CD8-positive, alpha-beta memory T cell (primary cell): Measurements from ENCODE around the gene PRCC. TPM values are rescaled to one million over a fixed set of nuclear protein-coding genes. Genes with fewer than 3 reads are reported as not detected.

ENCODE experiments used
- CTCF ChIA-PET: fragments of 350-600 bp; sonication (Branson Sonifier 250); formaldehyde crosslinking; loops from one replicate; lab custom pipeline; 2021; ENCODE audit warnings: antibody characterized with exemption; lab: Charles Lee
- POLR2A ChIA-PET: fragments of 350-600 bp; sonication (Branson Sonifier 250); formaldehyde crosslinking; loops from one replicate; lab custom pipeline; 2021; ENCODE audit warnings: antibody characterized with exemption; lab: Charles Lee
- DNase-seq, 5 donors: peaks; one replicate each; pipeline versions ENCODE4 v3.0.0 to v3.0.0-alpha.2; 2020 to 2022; ENCODE audit warnings: mixed read lengths in 1 of 5
- H3K27ac ChIP-seq: one replicate; pipeline ENCODE4 v1.7.0; 2013; ENCODE audit warnings: low read depth, mild to moderate bottlenecking, low read length, moderate library complexity
- H3K27me3 ChIP-seq: 2 replicates; pipeline ENCODE4 v1.7.0; 2013; ENCODE audit warnings: low read length, mild to moderate bottlenecking; ENCODE audit not compliant: insufficient read depth, poor library complexity, severe bottlenecking
- H3K36me3 ChIP-seq: 2 replicates; pipeline ENCODE4 v1.7.0; 2013; ENCODE audit warnings: mild to moderate bottlenecking, low read length, moderate library complexity; ENCODE audit not compliant: insufficient read depth
- H3K4me1 ChIP-seq: 2 replicates; pipeline ENCODE4 v1.7.0; 2013; ENCODE audit warnings: mild to moderate bottlenecking, low read length, moderate library complexity; ENCODE audit not compliant: insufficient read depth
- H3K4me3 ChIP-seq: 2 replicates; pipeline ENCODE4 v1.7.0; 2013; ENCODE audit warnings: mild to moderate bottlenecking, low read length
- H3K9me3 ChIP-seq: 2 replicates; pipeline ENCODE4 v1.7.0; 2013; ENCODE audit warnings: mild to moderate bottlenecking, low read length
- H3K27ac Mint-ChIP-seq, 8 donors: one replicate each; pipeline ENCODE4 v1.8.0; 2020 to 2021; ENCODE audit warnings: mixed read lengths in 8 of 8, mild to moderate bottlenecking in 6 of 8, inconsistent platforms in 3 of 8, moderate library complexity in 3 of 8
- H3K27me3 Mint-ChIP-seq, 2 donors: one replicate each; pipeline ENCODE4 v1.8.0; 2020 to 2021; ENCODE audit warnings: mixed read lengths in 2 of 2, mild to moderate bottlenecking in 1 of 2, moderate library complexity in 1 of 2
- H3K36me3 Mint-ChIP-seq, 3 donors: one replicate each; pipeline ENCODE4 v1.8.0; 2020 to 2021; ENCODE audit warnings: mixed read lengths in 3 of 3, inconsistent platforms in 1 of 3, mild to moderate bottlenecking in 1 of 3
- H3K4me1 Mint-ChIP-seq, 3 donors: one replicate each; pipeline ENCODE4 v1.8.0; 2020 to 2021; ENCODE audit warnings: mixed read lengths in 3 of 3, inconsistent platforms in 1 of 3, mild to moderate bottlenecking in 1 of 3
- H3K4me3 Mint-ChIP-seq, 7 donors: one replicate each; pipeline ENCODE4 v1.8.0; 2020 to 2021; ENCODE audit warnings: mixed read lengths in 7 of 7, mild to moderate bottlenecking in 6 of 7, moderate library complexity in 4 of 7, inconsistent platforms in 2 of 7
- H3K9me3 Mint-ChIP-seq, 5 donors: one replicate each; pipeline ENCODE4 v1.8.0; 2020 to 2022; ENCODE audit warnings: mixed read lengths in 5 of 5, mild to moderate bottlenecking in 3 of 5, moderate library complexity in 2 of 5, inconsistent platforms in 1 of 5
- polyA plus RNA-seq: library from polyadenylated mRNA; unstranded; fragments of 300-500 nt; fragmentation: Illumina TruSeq; gene quantifications from one replicate; pipeline ENCODE4 v1.2.3, GENCODE V29; 2021
- total RNA-seq, 2 experiments: library from RNA; stranded (reverse); gene quantifications; one replicate each; pipeline ENCODE4 v1.2.3, GENCODE V29; 2021

PRCC gene
- total and polyA plus RNA-seq, 3 experiments from 2014 or later, result 45.9 to 111 (median 106) TPM

- H3K9me3 Mint-ChIP-seq, result peaks cover 0 to 6% (median 4%) of the 10 kb centered on the region in 5 donors
- H3K4me3 Mint-ChIP-seq, result peak within 1 kb of the TSS; percentile 85 to 98 (median 94)
- H3K4me1 Mint-ChIP-seq, result peaks cover 51 to 74% (median 52%) of the 10 kb centered on the region in 3 donors
These were observed 49.4 kb downstream of the PRCC start, which contains the start of gene SH2D2A for GRCh38 chr1:156816561-156817328. SH2D2A (minus strand) TSS chr1:156816848; CDS start chr1:156816708, 140 bp downstream.

GRCh38 chr1:156821801-156822200, 54.5 kb downstream of the PRCC start:
- Mint-ChIP-seq H3K4me3 (peak overlapping the region in 1 of 7 donors; percentile 31), H3K27me3 (peaks cover 0 to 8% of the 10 kb centered on the region in 2 donors), H3K27ac (peak overlapping the region in 4 of 8 donors; percentile 7 to 50 (median 31)), H3K36me3 (no peaks in the 10 kb centered on the region), H3K4me1 (peaks cover 5 to 33% (median 5%) of the 10 kb centered on the region in 3 donors), H3K9me3 (peaks cover 0 to 3% (median 2%) of the 10 kb centered on the region in 5 donors)
- no peaks in the 10 kb centered on the region for H3K36me3 ChIP-seq
- peak in 1 of 5 donors; percentile 56 for DNase-seq
- H3K9me3 ChIP-seq, result no peaks in the 10 kb centered on the region
- CTCF ChIA-PET, result interaction anchor here (1.0 to 2.3 kb wide), 5 partner anchors 8 to 96 kb away, joined by 3 to 11 read pairs (median 6); partner anchors contain the start of gene NTRK1
- no peak overlapping the region for H3K4me3 ChIP-seq
- POLR2A ChIA-PET, result interaction anchor here (0.7 to 1.0 kb wide), 2 partner anchors 16 to 70 kb away, joined by 3 to 5 read pairs; no protein-coding TSS in a partner anchor
- H3K27ac ChIP-seq, result no peak overlapping the region
- H3K27me3 ChIP-seq, result no peaks in the 10 kb centered on the region
- peaks cover 13% of the 10 kb centered on the region for H3K4me1 ChIP-seq

More at GRCh38 chr1:156816561-156817328, 49.4 kb downstream of the PRCC start, which contains the start of gene SH2D2A:
- H3K4me1 ChIP-seq, result peaks cover 60% of the 10 kb centered on the region
- H3K27ac Mint-ChIP-seq, result peak within 1 kb of the TSS; percentile 99 to 100 (median 99)
- peaks cover 8 to 47% (median 13%) of the 10 kb centered on the region in 3 donors for H3K36me3 Mint-ChIP-seq
- H3K27ac ChIP-seq, result peak within 1 kb of the TSS; percentile 97
- peaks cover 14% of the 10 kb centered on the region for H3K36me3 ChIP-seq
- ChIA-PET POLR2A (interaction anchor here (0.7 to 2.9 kb wide), 4 partner anchors 14 to 89 kb away, joined by 3 to 15 read pairs (median 4); partner anchors contain the start of genes METTL25B and NTRK1), CTCF (interaction anchor here (1.0 to 3.9 kb wide), 6 partner anchors 15 to 127 kb away, joined by 3 to 14 read pairs (median 8); partner anchors contain the start of gene NTRK1)
- no peaks in the 10 kb centered on the region for H3K27me3 ChIP-seq
- H3K27me3 Mint-ChIP-seq, result peaks cover 0 to 13% of the 10 kb centered on the region in 2 donors
- DNase-seq, result peak; percentile 94 to 99 (median 98)
- H3K9me3 ChIP-seq, result no peaks in the 10 kb centered on the region
- peak within 1 kb of the TSS; percentile 68 for H3K4me3 ChIP-seq

- peak overlapping the region in 5 of 8 donors; percentile 28 to 79 (median 62) for H3K27ac Mint-ChIP-seq
- POLR2A ChIA-PET, result interaction anchor here (0.6 to 1.0 kb wide), 2 partner anchors 17 to 91 kb away, joined by 3 to 4 read pairs; no protein-coding TSS in a partner anchor
- Histone ChIP-seq H3K4me3 (no peak overlapping the region), H3K4me1 (peaks cover 4% of the 10 kb centered on the region), H3K27ac (no peak overlapping the region), H3K9me3 (no peaks in the 10 kb centered on the region), H3K27me3 (no peaks in the 10 kb centered on the region), H3K36me3 (no peaks in the 10 kb centered on the region)
- no peaks in the 10 kb centered on the region for H3K9me3 Mint-ChIP-seq
- DNase-seq, result no peak
- H3K36me3 Mint-ChIP-seq, result no peaks in the 10 kb centered on the region
- peak overlapping the region in 1 of 7 donors; percentile 8 for H3K4me3 Mint-ChIP-seq
- peaks cover 0 to 25% (median 1%) of the 10 kb centered on the region in 3 donors for H3K4me1 Mint-ChIP-seq
- H3K27me3 Mint-ChIP-seq, result peaks cover 0 to 4% of the 10 kb centered on the region in 2 donors
- CTCF ChIA-PET, result interaction anchor here (0.7 to 2.3 kb wide), 7 partner anchors 9 to 97 kb away, joined by 3 to 11 read pairs (median 4); partner anchors contain the start of gene NTRK1
These were observed 55.3 kb downstream of the PRCC start for GRCh38 chr1:156822680-156823079.

GRCh38 chr1:156823210-156823790, 56.0 kb downstream of the PRCC start:
- H3K36me3 ChIP-seq, result no peaks in the 10 kb centered on the region
- H3K27me3 ChIP-seq, result no peaks in the 10 kb centered on the region
- Mint-ChIP-seq H3K4me1 (peaks cover 0 to 19% (median 1%) of the 10 kb centered on the region in 3 donors), H3K27me3 (peaks cover 3 to 4% of the 10 kb centered on the region in 2 donors), H3K27ac (peak overlapping the region in 3 of 8 donors; percentile 32 to 51 (median 33)), H3K4me3 (no peak overlapping the region), H3K36me3 (no peaks in the 10 kb centered on the region), H3K9me3 (no peaks in the 10 kb centered on the region)
- H3K4me1 ChIP-seq, result no peaks in the 10 kb centered on the region
- no peaks in the 10 kb centered on the region for H3K9me3 ChIP-seq
- no peak overlapping the region for H3K4me3 ChIP-seq
- peak in 1 of 5 donors; percentile 12 for DNase-seq
- ChIA-PET POLR2A (no interaction called here), CTCF (interaction anchor here (0.6 to 1.8 kb wide), 3 partner anchors 9 to 15 kb away, joined by 3 to 11 read pairs (median 6); no protein-coding TSS in a partner anchor)
- no peak overlapping the region for H3K27ac ChIP-seq

GRCh38 chr1:156826630-156827029, 59.3 kb downstream of the PRCC start:
- H3K9me3 Mint-ChIP-seq, result no peaks in the 10 kb centered on the region
- Histone ChIP-seq H3K4me1 (no peaks in the 10 kb centered on the region), H3K36me3 (no peaks in the 10 kb centered on the region), H3K27me3 (no peaks in the 10 kb centered on the region), H3K4me3 (no peak overlapping the region), H3K9me3 (no peaks in the 10 kb centered on the region), H3K27ac (no peak overlapping the region)
- no peak overlapping the region for H3K27ac Mint-ChIP-seq
- H3K36me3 Mint-ChIP-seq, result no peaks in the 10 kb centered on the region
- peaks cover 0 to 10% (median 0%) of the 10 kb centered on the region in 3 donors for H3K4me1 Mint-ChIP-seq
- no peak for DNase-seq
- no peak overlapping the region for H3K4me3 Mint-ChIP-seq
- ChIA-PET CTCF (interaction anchor here (1.2 to 2.9 kb wide), 3 partner anchors 12 to 33 kb away, joined by 4 to 18 read pairs (median 4); no protein-coding TSS in a partner anchor), POLR2A (no interaction called here)
- peaks cover 10 to 13% of the 10 kb centered on the region in 2 donors for H3K27me3 Mint-ChIP-seq

GRCh38 chr1:156828400-156829124, 61.2 kb downstream of the PRCC start:
- peak overlapping the region in 2 of 8 donors; percentile 43 to 45 for H3K27ac Mint-ChIP-seq
- no peaks in the 10 kb centered on the region for H3K36me3 Mint-ChIP-seq
- no peaks in the 10 kb centered on the region for H3K27me3 ChIP-seq
- POLR2A ChIA-PET, result no interaction called here
- H3K4me3 Mint-ChIP-seq, result no peak overlapping the region
- H3K4me1 ChIP-seq, result no peaks in the 10 kb centered on the region
- no peaks in the 10 kb centered on the region for H3K9me3 Mint-ChIP-seq
- peak in 1 of 5 donors; percentile 15 for DNase-seq
- no peaks in the 10 kb centered on the region for H3K9me3 ChIP-seq
- no peaks in the 10 kb centered on the region for H3K4me1 Mint-ChIP-seq
- H3K27ac ChIP-seq, result no peak overlapping the region
- H3K36me3 ChIP-seq, result no peaks in the 10 kb centered on the region
- CTCF ChIA-PET, result interaction anchor here (1.0 to 1.2 kb wide), 3 partner anchors 9 to 33 kb away, joined by 3 read pairs; partner anchors contain the start of gene NTRK1
- H3K4me3 ChIP-seq, result no peak overlapping the region
- H3K27me3 Mint-ChIP-seq, result peaks cover 11 to 21% of the 10 kb centered on the region in 2 donors

- H3K27me3 Mint-ChIP-seq, result peaks cover 15 to 54% of the 10 kb centered on the region in 2 donors
- CTCF ChIA-PET, result interaction anchor here (0.7 to 1.4 kb wide), 4 partner anchors 15 to 28 kb away, joined by 3 to 6 read pairs (median 4); partner anchors contain the start of gene NTRK1
- no peak overlapping the region for H3K4me3 Mint-ChIP-seq
- peak in 1 of 5 donors; percentile 20 for DNase-seq
- peaks cover 5 to 12% (median 10%) of the 10 kb centered on the region in 3 donors for H3K4me1 Mint-ChIP-seq
- H3K27me3 ChIP-seq, result no peaks in the 10 kb centered on the region
- no peaks in the 10 kb centered on the region for H3K4me1 ChIP-seq
- H3K4me3 ChIP-seq, result no peak overlapping the region
- H3K36me3 Mint-ChIP-seq, result no peaks in the 10 kb centered on the region
- POLR2A ChIA-PET, result no interaction called here
- peak overlapping the region in 4 of 8 donors; percentile 5 to 40 (median 12) for H3K27ac Mint-ChIP-seq
- H3K36me3 ChIP-seq, result no peaks in the 10 kb centered on the region
- no peaks in the 10 kb centered on the region for H3K9me3 Mint-ChIP-seq
- no peak overlapping the region for H3K27ac ChIP-seq
- H3K9me3 ChIP-seq, result no peaks in the 10 kb centered on the region
These were observed 65.1 kb downstream of the PRCC start for GRCh38 chr1:156832434-156832833.
